Cardiac fibroblast (primary cell): ENCODE measurements around the gene OR8B4.
"Not testable (repeated sequence)": the region's sequence is repeated elsewhere in the genome, so short reads cannot be mapped to it uniquely, and the experiment has no call there.

ENCODE experiments used
- DNase-seq, 2 donors: peaks; one replicate each; pipeline versions ENCODE4 v3.0.0 to v3.0.0-alpha.2; 2010; ENCODE audit warnings: low read depth in 2 of 2
- H3K4me3 ChIP-seq, 2 donors: replicated peaks in 1 of 2; 1 replicate in 1 of 2; 2 replicates in 1 of 2; pipeline ENCODE4 v1.5.1; 2011; ENCODE audit warnings: low read depth in 2 of 2, low read length in 2 of 2, mild to moderate bottlenecking in 2 of 2, moderate library complexity in 1 of 2
- CTCF ChIP-seq: IDR thresholded peaks from one replicate; pipeline ENCODE4 v1.5.1; 2011; ENCODE audit warnings: low read depth, mild to moderate bottlenecking, low read length, inconsistent platforms

OR8B4 gene

GRCh38 chr11:124463990-124464389 lies 39.3 kb upstream of the OR8B4 start:
- DNase-seq = no peak
- TF ChIP-seq CTCF = no peak
- no peak overlapping the region for H3K4me3 ChIP-seq

GRCh38 chr11:124463324-124463723 lies 38.7 kb upstream of the OR8B4 start:
- DNase-seq = no peak
- no peak overlapping the region for H3K4me3 ChIP-seq
- TF ChIP-seq CTCF = no peak

- no peak for TF ChIP-seq CTCF
- DNase-seq = no peak
- no peak overlapping the region for H3K4me3 ChIP-seq
These were observed 35.8 kb upstream of the OR8B4 start for GRCh38 chr11:124460459-124460858.

GRCh38 chr11:124459379-124459778 lies 34.7 kb upstream of the OR8B4 start:
- H3K4me3 ChIP-seq, DNase-seq: not testable (repeated sequence)

GRCh38 chr11:124454552-124454951 lies 29.9 kb upstream of the OR8B4 start:
- H3K4me3 ChIP-seq = no peak overlapping the region
- no peak for DNase-seq
- TF ChIP-seq CTCF = no peak

- peak in 1 of 2 donors; percentile 29 for DNase-seq
- no peak for TF ChIP-seq CTCF
- no peak overlapping the region for H3K4me3 ChIP-seq
These were observed 22.2 kb upstream of the OR8B4 start for GRCh38 chr11:124446916-124447315.

- no peak for DNase-seq
- H3K4me3 ChIP-seq = no peak within 1 kb of the TSS
- TF ChIP-seq CTCF = no peak
These were observed 21.0 kb upstream of the OR8B4 start, which contains the start of gene OR8B8 for GRCh38 chr11:124445646-124446150. Gene OR8B8, minus strand, starts transcription at chr11:124445696. Its CDS starts 4,611 bp downstream, at chr11:124441085.
